Fibroblast of skin of back (primary cell): ENCODE data around the gene GPD1.
"Not testable (repeated sequence)": the region's sequence is repeated elsewhere in the genome, so short reads cannot be mapped to it uniquely, and the experiment has no call there.

ENCODE experiments used
- DNase-seq: peaks from one replicate; pipeline ENCODE4 v3.0.0-alpha.2; 2013

The GPD1 gene

GRCh38 chr12:50073712-50074111, 30.1 kb upstream of the GPD1 start:
- DNase-seq: no peak

GRCh38 chr12:50074936-50075807, 28.6 kb upstream of the GPD1 start:
- peak; percentile 76 for DNase-seq

GRCh38 chr12:50075808-50076170, 28.0 kb upstream of the GPD1 start:
- DNase-seq: no peak

GRCh38 chr12:50077099-50077498, 26.7 kb upstream of the GPD1 start:
- DNase-seq: no peak

GRCh38 chr12:50078281-50078680, 25.5 kb upstream of the GPD1 start:
- no peak for DNase-seq

GRCh38 chr12:50079771-50080170, 24.0 kb upstream of the GPD1 start:
- no peak for DNase-seq

- no peak for DNase-seq
These were observed 22.6 kb upstream of the GPD1 start for GRCh38 chr12:50081096-50081808.

GRCh38 chr12:50082644-50083043, 21.2 kb upstream of the GPD1 start:
- no peak for DNase-seq

GRCh38 chr12:50083301-50083700, 20.5 kb upstream of the GPD1 start:
- no peak for DNase-seq

- DNase-seq: not testable (repeated sequence)
These were observed 19.4 kb upstream of the GPD1 start for GRCh38 chr12:50084409-50084774.

GRCh38 chr12:50084775-50085614, 18.8 kb upstream of the GPD1 start, which contains the start of gene SMARCD1:
TSS of gene SMARCD1 (plus strand) at chr12:50085342. CDS start at chr12:50085370, 28 bp downstream.
- DNase-seq: peak; percentile 93

GRCh38 chr12:50085615-50086072, 18.2 kb upstream of the GPD1 start:
- DNase-seq: no peak

- DNase-seq: no peak
These were observed 17.7 kb upstream of the GPD1 start for GRCh38 chr12:50086148-50086547.

- DNase-seq: no peak
These were observed 16.7 kb upstream of the GPD1 start for GRCh38 chr12:50087151-50087550.

GRCh38 chr12:50087995-50088394, 15.8 kb upstream of the GPD1 start:
- DNase-seq: peak; percentile 78

- peak; percentile 50 for DNase-seq
These were observed 15.1 kb upstream of the GPD1 start for GRCh38 chr12:50088577-50089335.

- DNase-seq: no peak
These were observed 14.1 kb upstream of the GPD1 start for GRCh38 chr12:50089730-50090129.

GRCh38 chr12:50090391-50090790, 13.4 kb upstream of the GPD1 start:
- no peak for DNase-seq

GRCh38 chr12:50097952-50098351, 5.9 kb upstream of the GPD1 start:
- DNase-seq: no peak

GRCh38 chr12:50099302-50100008, 4.4 kb upstream of the GPD1 start:
- DNase-seq: peak; percentile 64

GRCh38 chr12:50100561-50100960, 3.2 kb upstream of the GPD1 start:
- no peak for DNase-seq
